ENCODE results near the gene CLEC3A. TPM values are rescaled to one million over a fixed set of nuclear protein-coding genes. Genes with fewer than 3 reads are reported as not detected.

The CLEC3A gene
- total RNA-seq, 1 donor from 2014 or later: not detected

DNA sequence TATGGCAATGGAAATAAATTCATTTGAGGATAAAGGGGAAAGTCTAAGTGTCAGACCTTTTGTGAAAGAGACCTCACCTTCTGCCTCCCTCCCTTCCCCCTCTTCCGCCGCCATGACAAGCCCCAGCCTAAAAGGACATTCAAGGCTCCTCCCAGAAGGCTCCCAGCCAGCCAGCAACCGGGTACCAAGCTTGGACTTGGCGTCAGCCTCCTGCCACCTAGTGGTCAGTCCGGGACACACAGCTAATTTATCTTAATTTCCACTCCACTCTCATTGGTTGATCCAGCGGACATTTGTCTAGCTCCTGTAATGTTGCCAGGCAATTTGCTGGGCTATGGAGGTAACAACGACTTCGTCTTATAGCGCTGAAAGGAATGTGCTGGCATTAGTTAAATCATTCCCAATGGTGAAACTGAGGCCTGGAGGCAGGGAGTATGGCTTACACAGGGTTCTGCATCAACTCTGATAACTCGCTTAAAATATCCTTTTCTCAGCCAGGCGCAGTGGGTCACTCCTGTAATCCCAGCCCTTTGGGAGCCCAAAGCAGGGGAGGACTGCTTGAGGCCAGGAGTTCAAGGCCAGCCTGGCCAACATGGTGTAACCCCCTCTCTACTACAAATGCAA, 19.3 kb upstream of the CLEC3A start:
- no peak overlapping the region for H3K4me2 ChIP-seq
- peak overlapping the region; percentile 82 for H3K27ac Mint-ChIP-seq
- H2AFZ ChIP-seq (replicated peaks): peak overlapping the region; percentile 85

DNA sequence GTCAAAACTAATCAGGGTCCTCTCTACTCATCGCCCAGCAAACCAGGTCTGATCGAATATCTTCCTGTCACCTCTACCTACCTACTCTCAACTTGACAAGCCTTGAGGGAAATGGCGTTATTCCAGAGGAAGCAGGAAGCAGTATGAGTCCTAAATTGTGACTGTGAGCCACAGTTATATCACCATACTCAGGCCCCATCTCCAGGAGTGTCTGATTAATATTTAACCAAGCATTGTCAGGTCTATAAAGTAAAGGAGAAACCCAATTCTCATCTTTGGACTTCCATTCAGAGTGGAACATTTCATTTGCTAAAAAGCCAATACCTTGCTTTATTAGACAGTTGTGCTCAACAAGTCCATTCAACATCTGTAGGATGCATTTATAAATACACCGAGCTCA, 17.8 kb upstream of the CLEC3A start:
- no peaks in the 10 kb centered on the region for H3K27me3 ChIP-seq
- no peaks in the 10 kb centered on the region for H3K36me3 Mint-ChIP-seq
- H3K27me3 Mint-ChIP-seq (ENCODE audit: insufficient read depth, low read depth): peaks cover 4% of the 10 kb centered on the region
- no peak overlapping the region for H3K9ac ChIP-seq
- H3K4me1 ChIP-seq: no peaks in the 10 kb centered on the region
- no peaks in the 10 kb centered on the region for H3K9me3 ChIP-seq (ENCODE audit: low read depth)
- no peak for DNase-seq (ENCODE audit: low spot score)
- peaks cover 6% of the 10 kb centered on the region for H3K4me1 Mint-ChIP-seq
- H3F3A ChIP-seq (ENCODE audit: low read depth): no peaks in the 10 kb centered on the region
- H3K9me3 Mint-ChIP-seq: no peaks in the 10 kb centered on the region
- H3K4me3 Mint-ChIP-seq: no peak overlapping the region
- H3K27ac ChIP-seq: no peak overlapping the region
- H4K20me1 ChIP-seq (ENCODE audit: low read depth): no peaks in the 10 kb centered on the region
- H3K4me3 ChIP-seq: no peak overlapping the region
- TF ChIP-seq, protein P1, sequence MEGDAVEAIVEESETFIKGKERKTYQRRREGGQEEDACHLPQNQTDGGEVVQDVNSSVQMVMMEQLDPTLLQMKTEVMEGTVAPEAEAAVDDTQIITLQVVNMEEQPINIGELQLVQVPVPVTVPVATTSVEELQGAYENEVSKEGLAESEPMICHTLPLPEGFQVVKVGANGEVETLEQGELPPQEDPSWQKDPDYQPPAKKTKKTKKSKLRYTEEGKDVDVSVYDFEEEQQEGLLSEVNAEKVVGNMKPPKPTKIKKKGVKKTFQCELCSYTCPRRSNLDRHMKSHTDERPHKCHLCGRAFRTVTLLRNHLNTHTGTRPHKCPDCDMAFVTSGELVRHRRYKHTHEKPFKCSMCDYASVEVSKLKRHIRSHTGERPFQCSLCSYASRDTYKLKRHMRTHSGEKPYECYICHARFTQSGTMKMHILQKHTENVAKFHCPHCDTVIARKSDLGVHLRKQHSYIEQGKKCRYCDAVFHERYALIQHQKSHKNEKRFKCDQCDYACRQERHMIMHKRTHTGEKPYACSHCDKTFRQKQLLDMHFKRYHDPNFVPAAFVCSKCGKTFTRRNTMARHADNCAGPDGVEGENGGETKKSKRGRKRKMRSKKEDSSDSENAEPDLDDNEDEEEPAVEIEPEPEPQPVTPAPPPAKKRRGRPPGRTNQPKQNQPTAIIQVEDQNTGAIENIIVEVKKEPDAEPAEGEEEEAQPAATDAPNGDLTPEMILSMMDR (IDR thresholded peaks at IDR 0.05): no peak
- TF ChIP-seq EZH2phosphoT487 (IDR thresholded peaks at IDR 0.05) (no peak), EZH2 (IDR thresholded peaks at IDR 0.05) (no peak)
- no peak overlapping the region for H3K27ac Mint-ChIP-seq
- no peaks in the 10 kb centered on the region for H3K79me2 ChIP-seq (ENCODE audit: low read depth)
- no peaks in the 10 kb centered on the region for H3K36me3 ChIP-seq
- no peak overlapping the region for H3K4me2 ChIP-seq
- no peak overlapping the region for H2AFZ ChIP-seq (replicated peaks)

More for the DNA sequence above, 19.3 kb upstream of the CLEC3A start:
- H3K4me3 Mint-ChIP-seq: peak overlapping the region; percentile 2
- H3K36me3 Mint-ChIP-seq: no peaks in the 10 kb centered on the region
- Histone ChIP-seq H3K4me3 (no peak overlapping the region), H3F3A (ENCODE audit: low read depth) (no peaks in the 10 kb centered on the region), H3K9ac (no peak overlapping the region), H3K27ac (no peak overlapping the region), H3K27me3 (no peaks in the 10 kb centered on the region), H3K36me3 (no peaks in the 10 kb centered on the region), H3K79me2 (ENCODE audit: low read depth) (no peaks in the 10 kb centered on the region), H3K4me1 (no peaks in the 10 kb centered on the region), H3K9me3 (ENCODE audit: low read depth) (no peaks in the 10 kb centered on the region), H4K20me1 (ENCODE audit: low read depth) (no peaks in the 10 kb centered on the region)
- peaks cover 4% of the 10 kb centered on the region for H3K27me3 Mint-ChIP-seq (ENCODE audit: insufficient read depth, low read depth)
- peak; percentile 94 for DNase-seq (ENCODE audit: low spot score)
- peaks cover 2% of the 10 kb centered on the region for H3K9me3 Mint-ChIP-seq
- TF ChIP-seq, protein P1 (IDR thresholded peaks at IDR 0.05): peak; percentile 97
- TF ChIP-seq EZH2phosphoT487 (IDR thresholded peaks at IDR 0.05): no peak
- H3K4me1 Mint-ChIP-seq: peaks cover 6% of the 10 kb centered on the region

DNA sequence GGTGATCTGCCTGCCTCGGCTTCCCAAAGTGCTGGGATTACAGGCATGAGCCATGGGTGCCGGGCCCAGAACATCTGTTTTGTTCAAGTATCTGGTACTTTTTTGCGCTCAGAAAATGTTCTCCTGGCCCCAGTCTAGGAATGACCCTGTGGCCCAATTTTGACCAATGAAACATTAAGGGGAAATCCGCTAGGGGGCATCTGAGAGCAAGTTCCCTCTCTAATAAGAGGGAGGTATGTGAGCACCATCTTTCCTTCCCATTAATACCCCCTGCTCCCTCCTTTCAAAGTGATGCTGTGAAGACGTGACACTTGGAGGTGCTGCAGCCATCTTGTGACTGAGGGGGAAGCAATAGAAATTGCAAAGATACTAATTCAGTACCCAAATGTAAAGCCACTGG, 16.5 kb upstream of the CLEC3A start:
- H3K4me2 ChIP-seq: no peak overlapping the region
- Mint-ChIP-seq H3K36me3 (no peaks in the 10 kb centered on the region), H3K9me3 (no peaks in the 10 kb centered on the region), H3K4me1 (peaks cover 6% of the 10 kb centered on the region), H3K27ac (no peak overlapping the region), H3K27me3 (ENCODE audit: insufficient read depth, low read depth) (peaks cover 4% of the 10 kb centered on the region), H3K4me3 (no peak overlapping the region)
- H3F3A ChIP-seq (ENCODE audit: low read depth): no peaks in the 10 kb centered on the region
- H3K4me3 ChIP-seq: no peak overlapping the region
- H3K36me3 ChIP-seq: no peaks in the 10 kb centered on the region
- H3K9ac ChIP-seq: no peak overlapping the region
- no peaks in the 10 kb centered on the region for H3K9me3 ChIP-seq (ENCODE audit: low read depth)
- H3K79me2 ChIP-seq (ENCODE audit: low read depth): no peaks in the 10 kb centered on the region
- H3K4me1 ChIP-seq: no peaks in the 10 kb centered on the region
- TF ChIP-seq EZH2phosphoT487 (IDR thresholded peaks at IDR 0.05) (no peak), EZH2 (IDR thresholded peaks at IDR 0.05) (no peak)
- TF ChIP-seq, protein P1 (IDR thresholded peaks at IDR 0.05): peak; percentile 38
- H3K27me3 ChIP-seq: no peaks in the 10 kb centered on the region
- no peak overlapping the region for H2AFZ ChIP-seq (replicated peaks)
- no peak overlapping the region for H3K27ac ChIP-seq
- H4K20me1 ChIP-seq (ENCODE audit: low read depth): no peaks in the 10 kb centered on the region
- DNase-seq (ENCODE audit: low spot score): peak; percentile 24

All from neural progenitor cell (in vitro differentiated cells).